ENCODE data around the gene ZNF385A. TPM values are rescaled to one million over a fixed set of nuclear protein-coding genes. Genes with fewer than 3 reads are reported as not detected.

Gene ZNF385A
- total and polyA plus RNA-seq, 2 of the 8 experiments (the other 6 are each of a cell fraction or from before 2014, with no cell fraction given) = 5.2 to 14.3 TPM

DNA sequence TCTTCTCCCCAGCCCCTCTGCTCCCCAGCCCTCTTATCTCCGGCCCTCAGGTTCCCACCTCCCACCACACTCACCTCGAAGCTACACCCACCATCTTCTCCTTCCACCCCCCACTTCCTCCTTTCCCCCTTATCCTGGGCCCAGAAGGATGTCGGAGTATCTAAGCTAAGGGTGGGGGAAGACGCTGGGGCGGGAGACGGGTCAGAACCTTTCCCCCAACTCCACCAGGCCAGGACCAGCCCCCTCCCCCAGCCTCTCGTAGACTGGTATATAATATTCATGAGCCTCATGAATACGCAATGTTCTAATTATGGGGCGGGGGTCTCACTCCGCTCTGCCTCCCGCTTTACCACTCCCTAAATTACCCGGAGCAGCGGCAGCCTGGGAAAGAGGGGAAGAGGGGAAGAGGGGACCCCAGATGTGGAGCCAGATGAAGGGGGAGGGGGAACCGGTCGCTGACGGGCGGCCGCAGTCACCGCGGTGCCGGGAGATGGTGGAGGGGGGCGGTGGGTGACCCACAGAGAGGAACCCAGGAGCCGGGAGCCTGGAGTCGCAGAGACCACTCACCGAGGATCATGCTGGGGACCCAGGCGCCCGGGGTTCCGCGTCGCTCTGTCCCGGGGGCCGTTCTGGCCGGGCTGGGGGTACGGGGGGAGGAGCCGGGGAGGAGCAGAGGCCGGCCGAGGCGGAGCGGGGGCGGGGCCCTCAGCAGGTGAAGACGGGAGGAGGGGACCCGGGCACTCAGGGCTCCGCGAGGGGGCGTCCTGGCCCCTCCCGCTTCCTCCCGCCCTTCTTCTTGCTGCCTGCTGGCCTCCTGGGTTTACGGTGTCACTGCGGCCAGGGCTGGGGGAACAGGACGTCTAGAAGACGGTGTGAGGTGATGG lies 6.4 kb upstream of the ZNF385A start (continued):
- TF ChIP-seq BRCA1 (IDR thresholded peaks at IDR 0.05; ENCODE audit: low read depth, low read length) (no peak), RBBP5 (IDR thresholded peaks at IDR 0.05; ENCODE audit: borderline replicate concordance, low read depth, low read length) (no peak)
